Mucosa of rectum (tissue), 2 donors: ENCODE data around the gene BORCS5.
"Not testable (repeated sequence)": the region's sequence is repeated elsewhere in the genome, so short reads cannot be mapped to it uniquely, and the experiment has no call there.

ENCODE experiments used
- H3K27ac ChIP-seq, 2 donors: one replicate each; pipeline ENCODE4 v1.7.0; 2013; ENCODE audit warnings: inconsistent platforms in 2 of 2, low read depth in 2 of 2, low read length in 2 of 2
- H3K27me3 ChIP-seq, 2 donors: one replicate each; pipeline ENCODE4 v1.7.0; 2013; ENCODE audit warnings: low read length in 2 of 2; ENCODE audit not compliant: control insufficient read depth in 2 of 2, insufficient read depth in 2 of 2
- H3K36me3 ChIP-seq, 2 donors: one replicate each; pipeline ENCODE4 v1.7.0; 2013; ENCODE audit warnings: low read length in 2 of 2; ENCODE audit not compliant: control insufficient read depth in 2 of 2, insufficient read depth in 2 of 2
- H3K4me1 ChIP-seq, 2 donors: one replicate each; pipeline ENCODE4 v1.7.0; 2013; ENCODE audit warnings: low read length in 2 of 2, mild to moderate bottlenecking in 1 of 2; ENCODE audit not compliant: control insufficient read depth in 2 of 2, insufficient read depth in 2 of 2
- H3K4me3 ChIP-seq, 2 donors: one replicate each; pipeline ENCODE4 v1.7.0; 2013; ENCODE audit warnings: low read length in 2 of 2
- H3K9ac ChIP-seq, 2 donors: one replicate each; pipeline ENCODE4 v1.7.0; 2013; ENCODE audit warnings: low read length in 2 of 2, low read depth in 1 of 2, mild to moderate bottlenecking in 1 of 2
- H3K9me3 ChIP-seq, 2 donors: one replicate each; pipeline ENCODE4 v1.7.0; 2013; ENCODE audit warnings: low read length in 2 of 2; ENCODE audit not compliant: control insufficient read depth in 2 of 2
- donor health status: healthy.
- donor health status: Normal muscosa, but diverticular disease.

BORCS5 gene

GRCh38 chr12:12405882-12406281 is 49.0 kb downstream of the BORCS5 start:
- no peaks in the 10 kb centered on the region for H3K27me3 ChIP-seq
- H3K4me3 ChIP-seq: peak overlapping the region in 1 of 2 donors; percentile 7
- H3K9me3 ChIP-seq: no peaks in the 10 kb centered on the region
- H3K36me3 ChIP-seq: no peaks in the 10 kb centered on the region
- H3K27ac ChIP-seq: peak overlapping the region; percentile 3 to 16
- peaks cover 20 to 36% of the 10 kb centered on the region in 2 donors for H3K4me1 ChIP-seq
- peak overlapping the region; percentile 0 to 3 for H3K9ac ChIP-seq

DNA sequence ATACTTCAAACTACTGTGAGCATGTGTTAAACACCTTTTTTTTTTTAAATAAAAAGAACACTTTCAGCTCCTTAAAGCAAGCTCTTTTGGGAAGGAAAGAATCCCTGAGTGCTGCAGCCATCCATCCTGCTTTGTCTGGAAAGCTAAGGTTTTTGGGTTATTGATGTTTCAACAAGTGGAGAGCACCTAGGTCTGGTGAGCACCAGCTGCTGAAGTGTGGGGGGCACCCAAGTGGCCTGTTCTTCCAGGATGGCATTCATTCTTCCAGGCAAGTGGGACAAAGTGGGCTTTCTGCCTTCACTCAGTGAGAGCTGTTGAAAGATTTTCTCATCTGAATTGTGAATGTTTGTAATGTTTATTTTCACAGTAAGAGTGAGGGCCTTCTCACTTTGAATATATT is 49.9 kb downstream of the BORCS5 start:
- Histone ChIP-seq H3K9me3 (no peaks in the 10 kb centered on the region), H3K4me1 (peaks cover 20 to 36% of the 10 kb centered on the region in 2 donors), H3K27ac (no peak overlapping the region), H3K36me3 (no peaks in the 10 kb centered on the region), H3K9ac (no peak overlapping the region), H3K4me3 (no peak overlapping the region), H3K27me3 (no peaks in the 10 kb centered on the region)

- Histone ChIP-seq H3K9me3 (no peaks in the 10 kb centered on the region), H3K4me1 (peaks cover 18 to 34% of the 10 kb centered on the region in 2 donors), H3K27ac (no peak overlapping the region), H3K36me3 (no peaks in the 10 kb centered on the region), H3K9ac (no peak overlapping the region), H3K27me3 (no peaks in the 10 kb centered on the region), H3K4me3 (no peak overlapping the region)
Observed at GRCh38 chr12:12408265-12408690, 51.4 kb downstream of the BORCS5 start.

DNA sequence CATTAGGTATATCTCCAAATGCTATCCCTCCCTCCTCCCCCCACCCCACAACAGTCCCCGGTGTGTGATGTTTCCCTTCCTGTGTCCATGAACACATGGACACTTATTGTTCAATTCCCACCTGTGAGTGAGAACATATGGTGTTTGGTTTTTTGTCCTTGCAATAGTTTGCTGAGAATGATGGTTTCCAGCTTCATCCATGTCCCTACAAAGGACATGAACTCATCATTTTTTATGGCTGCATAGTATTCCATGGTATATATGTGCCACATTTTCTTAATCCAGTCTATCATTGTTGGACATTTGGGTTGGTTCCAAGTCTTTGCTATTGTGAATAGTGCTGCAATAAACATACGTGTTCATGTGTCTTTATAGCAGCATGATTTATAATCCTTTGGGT is 52.5 kb downstream of the BORCS5 start:
- not testable (repeated sequence) for H3K9ac ChIP-seq

GRCh38 chr12:12415886-12416285 is 59.0 kb downstream of the BORCS5 start:
- Histone ChIP-seq H3K9me3 (no peaks in the 10 kb centered on the region), H3K27me3 (no peaks in the 10 kb centered on the region)

More for the DNA sequence above, 52.5 kb downstream of the BORCS5 start:
- H3K36me3 ChIP-seq, H3K27me3 ChIP-seq, H3K27ac ChIP-seq, H3K9me3 ChIP-seq, H3K4me3 ChIP-seq: not testable (repeated sequence)
- peaks cover 11 to 27% of the 10 kb centered on the region in 2 donors for H3K4me1 ChIP-seq

DNA sequence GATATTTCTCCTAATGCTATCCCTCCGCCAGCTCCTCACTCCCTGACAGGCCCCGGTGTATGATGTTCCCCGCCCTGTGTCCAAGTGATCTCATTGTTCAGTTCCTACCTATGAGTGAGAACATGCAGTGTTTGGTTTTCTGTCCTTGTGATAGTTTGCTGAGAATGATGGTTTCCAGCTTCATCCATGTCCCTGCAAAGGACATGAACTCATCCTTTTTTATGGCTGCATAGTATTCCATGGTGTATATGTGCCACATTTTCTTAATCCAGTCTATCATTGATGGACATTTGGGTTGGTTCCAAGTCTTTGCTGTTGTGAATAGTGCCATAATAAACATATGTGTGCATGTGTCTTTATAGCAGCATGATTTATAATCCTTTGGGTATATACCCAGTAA is 62.3 kb downstream of the BORCS5 start:
- not testable (repeated sequence) for H3K9ac ChIP-seq, H3K4me3 ChIP-seq, H3K27ac ChIP-seq, H3K4me1 ChIP-seq, H3K9me3 ChIP-seq, H3K36me3 ChIP-seq, H3K27me3 ChIP-seq

More at GRCh38 chr12:12415886-12416285, 59.0 kb downstream of the BORCS5 start:
- no peaks in the 10 kb centered on the region for H3K36me3 ChIP-seq
- no peak overlapping the region for H3K9ac ChIP-seq
- H3K27ac ChIP-seq: no peak overlapping the region
- H3K4me1 ChIP-seq: no peaks in the 10 kb centered on the region
- no peak overlapping the region for H3K4me3 ChIP-seq

DNA sequence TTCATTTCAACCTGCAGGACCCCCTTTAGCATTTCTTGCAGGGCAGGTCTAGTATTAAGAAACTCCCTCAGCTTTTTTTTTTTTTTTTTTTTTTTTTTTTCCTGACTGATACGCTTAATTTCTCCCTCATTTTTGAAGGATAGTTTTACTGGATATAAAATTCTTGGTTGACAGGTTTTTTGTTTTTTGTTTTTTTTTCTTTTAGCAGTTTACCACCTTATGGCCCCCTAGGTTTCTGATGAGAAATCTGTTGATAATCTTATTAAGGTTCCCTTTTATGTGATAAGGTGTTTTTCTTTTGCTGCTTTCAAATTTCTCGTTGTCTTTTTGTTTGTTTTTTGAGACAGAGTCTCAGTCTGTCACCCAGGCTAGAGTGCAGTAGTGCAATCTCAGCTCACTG is 66.5 kb downstream of the BORCS5 start:
- Histone ChIP-seq H3K4me3 (no peak overlapping the region), H3K27me3 (no peaks in the 10 kb centered on the region), H3K36me3 (no peaks in the 10 kb centered on the region), H3K27ac (no peak overlapping the region), H3K4me1 (no peaks in the 10 kb centered on the region), H3K9ac (no peak overlapping the region), H3K9me3 (no peaks in the 10 kb centered on the region)

GRCh38 chr12:12425001-12425400 is 68.1 kb downstream of the BORCS5 start:
- H3K4me1 ChIP-seq: no peaks in the 10 kb centered on the region
- no peak overlapping the region for H3K4me3 ChIP-seq
- no peaks in the 10 kb centered on the region for H3K36me3 ChIP-seq
- no peak overlapping the region for H3K9ac ChIP-seq
- H3K27me3 ChIP-seq: no peaks in the 10 kb centered on the region
- H3K27ac ChIP-seq: no peak overlapping the region
- no peaks in the 10 kb centered on the region for H3K9me3 ChIP-seq

GRCh38 chr12:12425616-12426015 is 68.7 kb downstream of the BORCS5 start:
- Histone ChIP-seq H3K9ac (no peak overlapping the region), H3K27ac (no peak overlapping the region)

DNA sequence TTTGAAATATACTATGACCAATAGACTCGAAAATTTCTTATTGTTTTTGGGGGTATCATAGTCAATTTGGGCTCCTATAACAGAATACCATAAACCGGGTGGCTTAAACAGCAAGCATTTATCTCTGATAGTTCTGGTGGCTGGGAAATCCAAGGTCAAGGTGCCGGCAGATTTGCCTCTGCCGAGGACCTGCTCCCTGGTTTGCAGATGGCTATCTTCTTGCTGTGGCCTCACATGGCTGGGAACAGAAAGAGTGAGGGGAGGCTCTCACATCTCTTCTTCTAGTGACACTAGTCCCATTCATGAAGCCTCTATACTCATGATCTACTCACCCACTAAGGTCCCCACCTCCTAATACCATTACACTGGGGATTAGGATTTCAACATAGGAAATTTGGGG is 70.7 kb downstream of the BORCS5 start:
- Histone ChIP-seq H3K36me3 (no peaks in the 10 kb centered on the region), H3K4me1 (peaks cover 2 to 3% of the 10 kb centered on the region in 2 donors), H3K9me3 (no peaks in the 10 kb centered on the region), H3K4me3 (no peak overlapping the region), H3K27ac (no peak overlapping the region), H3K9ac (no peak overlapping the region), H3K27me3 (no peaks in the 10 kb centered on the region)

More at GRCh38 chr12:12425616-12426015, 68.7 kb downstream of the BORCS5 start:
- H3K4me3 ChIP-seq: no peak overlapping the region
- no peaks in the 10 kb centered on the region for H3K9me3 ChIP-seq
- no peaks in the 10 kb centered on the region for H3K36me3 ChIP-seq
- H3K4me1 ChIP-seq: no peaks in the 10 kb centered on the region
- no peaks in the 10 kb centered on the region for H3K27me3 ChIP-seq

GRCh38 chr12:12428047-12428446 is 71.2 kb downstream of the BORCS5 start:
- Histone ChIP-seq H3K4me3 (no peak overlapping the region), H3K36me3 (no peaks in the 10 kb centered on the region), H3K9me3 (no peaks in the 10 kb centered on the region), H3K27me3 (no peaks in the 10 kb centered on the region), H3K27ac (no peak overlapping the region), H3K9ac (no peak overlapping the region), H3K4me1 (peaks cover 3 to 4% of the 10 kb centered on the region in 2 donors)
